KMS-11 (cell line): ENCODE measurements around the gene COX6B2.

Experiments
- H2AFZ ChIP-seq: fragments of 200-600 bp; sonication (generic); 2 replicates; pipeline ENCODE4 v1.6.1; 2016; ENCODE audit warnings: antibody characterized with exemption, mixed run types, low read depth
- H3K27ac ChIP-seq: fragments of 200-600 bp; sonication (generic); 2 replicates; pipeline ENCODE4 v1.6.1; 2016; ENCODE audit warnings: mild to moderate bottlenecking, mixed run types
- H3K27me3 ChIP-seq: fragments of 200-600 bp; sonication (generic); 2 replicates; pipeline ENCODE4 v1.6.1; 2017; ENCODE audit warnings: mild to moderate bottlenecking, low read depth, mixed run types, moderate library complexity; ENCODE audit not compliant: insufficient read depth
- H3K36me3 ChIP-seq: fragments of 200-600 bp; sonication (generic); 2 replicates; pipeline ENCODE4 v1.6.1; 2017; ENCODE audit warnings: mild to moderate bottlenecking, mixed run types; ENCODE audit not compliant: insufficient read depth
- H3K4me1 ChIP-seq: fragments of 200-600 bp; sonication (generic); 2 replicates; pipeline ENCODE4 v1.6.1; 2016; ENCODE audit warnings: mild to moderate bottlenecking, low read depth, mixed run types; ENCODE audit not compliant: poor library complexity, severe bottlenecking
- H3K4me2 ChIP-seq: fragments of 200-600 bp; sonication (generic); 2 replicates; pipeline ENCODE4 v1.7.0; 2016; ENCODE audit warnings: mild to moderate bottlenecking, mixed run types
- H3K4me3 ChIP-seq: fragments of 200-600 bp; sonication (generic); IDR thresholded peaks from 2 replicates; pipeline ENCODE4 v1.6.1; 2017; ENCODE audit warnings: low read depth, low read length, mixed read lengths; ENCODE audit not compliant: insufficient read depth
- H3K79me2 ChIP-seq: fragments of 200-600 bp; sonication (generic); 2 replicates; pipeline ENCODE4 v1.6.1; 2016; ENCODE audit warnings: low read depth, mixed run types; ENCODE audit not compliant: insufficient read depth
- H3K9ac ChIP-seq: fragments of 200-600 bp; sonication (generic); 2 replicates; pipeline ENCODE4 v1.6.1; 2016; ENCODE audit warnings: mild to moderate bottlenecking, mixed run types
- H4K20me1 ChIP-seq: fragments of 200-600 bp; sonication (generic); 2 replicates; pipeline ENCODE4 v1.6.1; 2016; ENCODE audit warnings: mild to moderate bottlenecking, mixed run types; ENCODE audit not compliant: insufficient read depth
- CTCF ChIP-seq: fragments of 200-600 bp; sonication (generic); conservative IDR thresholded peaks from 2 replicates; pipeline ENCODE4 v1.6.1; 2017; ENCODE audit warnings: low read depth, mild to moderate bottlenecking, antibody characterized with exemption, low read length, moderate library complexity, mixed read lengths

Gene COX6B2

GRCh38 chr19:55299991-55300390 is 54.5 kb downstream of the COX6B2 start:
- no peak for TF ChIP-seq CTCF
- Histone ChIP-seq H3K4me3 (no peak overlapping the region), H3K9ac (no peak overlapping the region), H3K4me1 (peaks cover 11% of the 10 kb centered on the region), H3K79me2 (no peaks in the 10 kb centered on the region), H3K27me3 (no peaks in the 10 kb centered on the region), H2AFZ (no peak overlapping the region), H3K36me3 (no peaks in the 10 kb centered on the region), H3K27ac (no peak overlapping the region), H4K20me1 (no peaks in the 10 kb centered on the region), H3K4me2 (no peak overlapping the region)
